Dedifferentiated amniotic fluid mesenchymal stem cell (primary cell): Measurements from ENCODE around the gene ITIH2.
"Not testable (repeated sequence)": the region's sequence is repeated elsewhere in the genome, so short reads cannot be mapped to it uniquely, and the experiment has no call there.

Experiments
- DNase-seq: peaks from one replicate; pipeline ENCODE4 v3.0.0-alpha.2; 2016; ENCODE audit errors: extremely low spot score

Gene ITIH2

GRCh38 chr10:7748637-7749036 lies 45.5 kb downstream of the ITIH2 start:
- not testable (repeated sequence) for DNase-seq

- DNase-seq = no peak
Measured at GRCh38 chr10:7750222-7750621, 47.1 kb downstream of the ITIH2 start.

- DNase-seq = no peak
Measured at GRCh38 chr10:7752251-7752650, 49.1 kb downstream of the ITIH2 start.

- DNase-seq = no peak
Measured at GRCh38 chr10:7755103-7755502, 52.0 kb downstream of the ITIH2 start.

- DNase-seq = no peak
Measured at GRCh38 chr10:7756360-7756992, 53.4 kb downstream of the ITIH2 start.

DNA sequence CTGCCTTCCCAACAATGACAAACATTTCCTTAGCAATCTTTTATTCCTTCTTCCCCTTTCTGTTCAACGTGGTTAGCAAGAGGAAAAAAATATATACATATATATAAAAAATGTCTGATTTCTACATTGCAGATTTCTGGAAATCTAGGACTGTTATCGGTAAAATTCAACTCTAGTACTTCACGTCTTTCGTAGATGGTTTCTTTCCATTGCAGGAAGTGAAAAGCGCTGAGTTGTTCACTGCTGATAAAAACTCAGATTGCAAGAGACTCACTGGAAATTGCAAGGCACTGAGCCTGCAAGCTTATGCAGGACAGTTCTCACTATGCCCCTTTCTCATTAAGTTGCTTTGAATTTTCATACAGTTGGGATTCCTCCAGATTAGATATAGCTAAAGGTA lies 60.8 kb downstream of the ITIH2 start:
- DNase-seq = no peak

DNA sequence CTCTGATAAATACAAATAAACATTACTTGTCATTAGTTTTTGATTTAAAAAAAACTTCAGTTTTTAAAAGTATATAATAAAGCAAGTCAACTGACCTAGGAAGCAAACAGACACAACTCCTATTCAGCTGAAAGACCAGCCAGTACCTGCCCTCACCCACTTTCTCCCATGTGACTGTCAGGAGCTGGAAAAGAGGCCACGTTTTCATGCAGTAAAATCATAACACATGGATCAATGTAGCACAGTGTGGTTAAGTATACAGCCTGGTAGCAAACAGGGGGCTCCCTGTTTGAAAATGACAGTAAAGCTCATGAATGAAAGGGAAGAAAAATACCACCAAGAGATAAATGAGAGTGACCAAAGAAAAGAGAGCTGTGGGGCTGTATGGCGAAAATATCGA lies 63.1 kb downstream of the ITIH2 start:
- DNase-seq = no peak

- DNase-seq = peak; percentile 51
Measured at GRCh38 chr10:7767209-7767608, 64.1 kb downstream of the ITIH2 start.

GRCh38 chr10:7768417-7768816 lies 65.3 kb downstream of the ITIH2 start:
- no peak for DNase-seq

DNA sequence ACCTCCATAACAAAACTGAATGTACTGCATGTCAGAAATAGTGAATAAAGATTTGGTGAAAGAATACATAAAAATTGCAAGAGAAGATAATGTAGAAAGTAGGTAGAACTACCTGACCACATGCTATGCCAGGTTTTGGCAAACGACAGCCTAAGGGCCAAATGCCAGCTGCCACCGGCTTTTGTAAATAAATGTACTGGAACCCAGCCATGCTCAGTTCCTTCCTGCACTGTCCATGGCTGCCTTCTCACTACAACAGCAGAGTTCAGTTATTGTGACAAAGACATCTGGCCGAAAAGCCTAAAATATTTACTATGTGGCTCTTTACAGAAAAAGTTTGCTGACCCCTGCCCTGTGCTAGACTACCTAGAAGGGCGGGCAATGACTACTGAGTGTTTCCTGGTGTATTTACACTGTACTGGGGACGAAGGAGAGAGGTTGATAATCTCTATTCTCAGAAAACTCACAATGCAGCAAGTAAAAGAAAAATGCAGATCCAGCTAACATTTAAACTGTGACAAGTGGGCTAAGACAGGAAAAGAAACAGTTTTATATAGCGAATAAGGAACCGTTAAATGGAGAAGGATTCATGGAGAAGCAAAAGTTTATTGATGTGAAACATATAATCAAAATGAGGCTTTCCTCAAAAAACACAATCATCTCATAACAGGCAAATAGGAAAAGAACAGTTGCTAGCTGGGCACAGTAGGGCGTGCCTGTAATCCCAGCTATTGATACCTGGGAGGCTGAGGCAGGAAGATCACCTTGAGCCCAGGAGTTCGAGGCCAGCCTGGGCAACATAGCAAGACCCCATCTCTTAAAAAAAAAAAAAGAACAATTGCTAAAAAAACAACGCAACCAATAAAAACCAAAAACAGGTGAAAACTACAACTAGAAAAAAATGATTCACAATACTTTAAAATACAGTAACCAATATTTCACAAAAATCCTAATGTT lies 71.0 kb downstream of the ITIH2 start:
- DNase-seq = no peak

GRCh38 chr10:7776777-7777176 lies 73.7 kb downstream of the ITIH2 start:
- no peak for DNase-seq

DNA sequence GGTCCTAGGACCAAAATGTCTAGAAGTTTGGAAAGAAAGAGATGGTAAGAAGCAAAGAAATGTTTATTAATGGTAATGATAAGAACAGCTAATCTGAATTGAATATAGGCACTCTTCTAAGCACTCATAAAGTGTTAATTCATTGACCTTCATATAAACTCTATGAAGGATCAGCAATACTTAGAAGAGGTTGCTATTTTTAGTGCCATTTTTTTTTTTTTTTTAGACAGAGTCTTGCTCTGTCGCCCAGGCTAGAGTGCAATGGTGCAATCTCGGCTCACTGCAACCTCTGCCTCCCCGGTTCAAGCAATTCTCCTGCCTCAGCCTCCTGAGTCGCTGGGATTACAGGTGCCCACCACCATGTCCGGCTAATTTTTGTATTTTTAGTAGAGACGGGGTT lies 79.1 kb downstream of the ITIH2 start:
- DNase-seq = not testable (repeated sequence)

DNA sequence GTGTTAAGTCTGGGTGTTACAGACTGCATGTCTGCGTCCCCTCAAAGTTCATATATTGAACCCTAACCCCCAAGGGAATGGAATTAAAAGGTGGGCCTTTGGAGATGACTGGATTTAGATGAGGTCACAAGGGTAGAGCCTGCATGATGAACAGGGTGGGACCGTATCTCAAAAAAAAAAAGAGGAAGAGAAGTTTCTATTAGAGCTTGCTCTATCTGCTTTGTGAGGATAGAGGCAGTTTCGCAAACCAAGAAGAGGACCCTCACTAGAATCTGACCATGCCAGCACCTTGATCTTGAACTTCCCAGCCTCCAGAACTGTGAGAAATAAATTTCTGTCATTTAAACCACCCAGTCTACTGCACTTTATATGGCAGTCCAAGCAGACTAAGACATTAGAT lies 83.3 kb downstream of the ITIH2 start:
- DNase-seq = no peak

DNA sequence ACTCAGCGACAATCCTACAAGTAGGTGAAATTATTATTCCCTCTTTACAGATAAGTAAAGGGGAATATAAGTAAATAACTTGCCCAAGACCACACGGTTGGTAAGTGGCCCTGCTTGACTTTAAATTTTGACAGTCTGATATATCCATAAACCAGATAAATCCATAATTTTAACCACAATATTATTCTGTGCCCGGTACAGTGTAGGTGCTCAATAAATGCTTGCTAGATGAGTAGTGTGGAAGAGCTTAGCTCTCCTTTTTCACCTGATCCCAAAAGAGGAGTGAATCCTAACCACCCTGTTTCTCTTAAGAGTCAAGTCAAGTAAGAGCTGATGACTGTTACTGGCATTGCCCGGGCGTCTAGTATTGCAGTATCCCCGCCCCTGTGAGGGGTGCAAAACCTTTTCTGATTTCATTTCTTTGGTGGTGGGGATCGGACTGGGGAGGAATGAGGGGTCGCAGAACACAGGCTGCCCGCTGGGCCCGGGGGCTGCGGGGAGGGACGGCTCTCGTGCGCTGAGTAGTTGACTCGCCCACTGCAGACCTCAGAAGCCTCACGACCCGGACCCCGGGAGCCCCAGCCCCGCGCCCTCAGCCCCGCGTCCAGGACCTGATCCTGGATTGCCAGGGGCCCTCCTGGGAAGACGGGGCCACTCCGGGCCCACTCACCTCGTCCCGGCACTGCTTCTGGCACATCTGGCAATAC lies 84.2 kb downstream of the ITIH2 start:
- DNase-seq = no peak

DNA sequence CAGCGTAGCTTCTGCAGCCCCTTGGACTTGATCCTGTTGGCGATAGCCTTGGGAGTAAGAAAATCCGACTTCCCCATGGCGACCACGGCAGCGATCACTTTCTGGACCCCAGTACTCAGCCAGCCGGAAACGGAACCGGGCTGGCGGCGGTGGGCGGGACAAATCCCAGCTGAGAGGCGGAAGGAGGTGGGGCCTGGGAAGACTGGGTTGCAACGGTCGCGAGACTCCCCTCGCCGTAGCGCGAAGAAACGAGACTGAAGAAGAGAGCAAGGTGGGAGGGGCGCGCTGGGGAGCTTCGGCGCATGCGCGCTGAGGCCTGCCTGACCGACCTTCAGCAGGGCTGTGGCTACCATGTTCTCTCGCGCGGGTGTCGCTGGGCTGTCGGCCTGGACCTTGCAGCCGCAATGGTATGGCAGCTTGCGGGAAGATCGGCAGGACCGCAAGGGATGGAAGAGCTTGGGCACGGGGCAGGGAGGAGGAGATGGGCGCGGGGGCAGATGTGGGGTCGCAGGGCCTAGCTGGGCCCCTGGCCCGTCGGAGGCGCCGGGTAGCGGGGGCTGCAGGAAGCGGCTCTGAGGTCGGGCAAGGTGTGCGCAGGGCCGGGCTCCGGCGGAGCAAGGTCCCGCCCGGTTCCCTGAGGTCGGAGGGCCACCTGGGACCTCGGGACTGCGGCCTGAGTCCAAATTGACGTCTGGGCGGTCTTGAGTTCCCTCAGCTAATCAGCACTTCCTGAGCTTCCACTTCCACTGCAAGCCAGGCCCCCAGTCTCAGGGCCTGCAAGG lies 84.9 kb downstream of the ITIH2 start, which contains the start of the genes ATP5F1C and KIN:
TSS of gene ATP5F1C (plus strand) at position 321 of the 782 bp plus-strand sequence. CDS start at position 352, 31 bp downstream.
TSS of gene KIN (minus strand) at position 137 of the 782 bp plus-strand sequence. CDS start at position 77, 60 bp downstream.
- DNase-seq = peak; percentile 97

DNA sequence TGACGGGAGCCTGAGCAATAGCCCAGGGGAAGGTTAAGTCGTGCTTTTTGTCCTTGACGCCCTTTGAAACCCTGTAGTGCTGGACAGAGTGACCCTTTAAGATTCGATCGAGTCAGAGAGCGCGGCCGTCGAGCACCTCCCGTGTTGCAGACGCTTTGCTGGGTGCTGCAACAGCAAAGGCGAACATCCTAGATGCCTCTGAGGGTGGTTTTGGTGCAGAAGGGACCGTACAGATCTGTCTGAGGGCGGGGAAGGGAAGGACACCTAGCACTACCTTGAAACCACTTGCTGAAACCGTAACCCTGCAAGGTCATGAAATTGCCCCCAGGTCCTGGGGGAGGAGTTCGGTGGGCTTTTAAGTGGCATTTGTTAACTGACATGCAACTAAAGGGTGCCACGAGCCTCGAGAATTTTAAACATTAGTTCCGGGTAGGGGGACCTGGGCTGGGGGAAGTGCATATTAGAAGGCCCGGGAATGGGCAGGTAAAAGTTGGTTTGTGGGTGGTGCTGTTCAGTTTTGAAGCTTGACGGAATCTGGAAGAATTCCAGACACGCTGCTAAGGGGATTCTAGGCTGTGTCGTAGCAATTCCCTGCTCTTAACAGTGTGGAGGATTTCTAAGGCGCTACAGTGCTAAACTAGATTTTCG lies 85.6 kb downstream of the ITIH2 start:
- DNase-seq = no peak

- no peak for DNase-seq
Measured at GRCh38 chr10:7789390-7789789, 86.3 kb downstream of the ITIH2 start.

- no peak for DNase-seq
Measured at GRCh38 chr10:7792541-7792940, 89.4 kb downstream of the ITIH2 start.

GRCh38 chr10:7794251-7795026 lies 91.3 kb downstream of the ITIH2 start:
- no peak for DNase-seq

DNA sequence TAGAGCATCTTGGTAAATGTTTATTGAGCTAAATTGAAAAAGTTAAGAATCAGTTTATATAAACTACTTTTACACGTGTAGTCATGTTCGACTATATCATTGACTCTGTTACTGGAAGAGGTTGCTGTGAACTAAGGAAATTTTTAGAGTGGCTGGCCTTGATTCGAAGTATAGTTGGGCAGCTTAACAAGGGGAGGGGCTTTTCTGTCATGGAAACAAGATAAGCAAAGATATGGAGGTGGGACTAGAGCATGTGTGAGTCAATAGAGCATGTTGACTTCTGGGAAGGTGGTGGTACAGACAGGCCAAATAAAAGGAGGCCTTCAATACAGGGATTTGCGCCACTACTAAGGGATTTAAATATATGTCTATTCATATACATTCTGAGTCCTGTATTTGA lies 92.5 kb downstream of the ITIH2 start:
- DNase-seq = no peak
